Endothelial cell of umbilical vein (primary cell): Measurements from ENCODE around the gene TMPRSS7. TPM values are rescaled to one million over a fixed set of nuclear protein-coding genes. Genes with fewer than 3 reads are reported as not detected.

Source experiments
- BruUV-seq: library from RNA; stranded (reverse); fragments of 400-500 nt; replicated peaks from 2 replicates; lab custom pipeline; 2021; lab: Mats Ljungman, UMichigan
- CTCF ChIA-PET: fragments of 300-600, 350-600 bp; sonication (Branson Sonifier 250); formaldehyde crosslinking; loops from one replicate; lab custom pipeline; 2021; ENCODE audit warnings: antibody characterized with exemption, inconsistent platforms; lab: Charles Lee
- POLR2A ChIA-PET: fragments of 300-600, 350-600 bp; sonication (Branson Sonifier 250); formaldehyde crosslinking; loops from one replicate; lab custom pipeline; 2021; ENCODE audit warnings: antibody characterized with exemption, inconsistent platforms; lab: Charles Lee
- DNase-seq: peaks from one replicate; pipeline ENCODE4 v3.0.0-alpha.2; 2011; ENCODE audit warnings: low read depth, low spot score
- FAIRE-seq: peaks from 2 replicates; lab custom pipeline; 2011; peaks lifted over from hg19 to GRCh38; lab: Jason Lieb, UNC
- H2AFZ ChIP-seq: 2 replicates; pipeline ENCODE4 v1.6.0; 2012; ENCODE audit warnings: low read depth, low read length, control low read depth, inconsistent platforms
- H3K27ac ChIP-seq: 2 replicates; pipeline ENCODE4 v1.5.1; 2011; ENCODE audit warnings: low read depth, mild to moderate bottlenecking, control low read depth, low read length, moderate library complexity; ENCODE audit not compliant: insufficient read depth
- H3K27me3 ChIP-seq, 2 experiments: 2 replicates each; pipeline versions ENCODE4 v1.6.0 to v1.6.1; 2011; ENCODE audit warnings: low read length in 2 of 2, mixed read lengths in 1 of 2; ENCODE audit not compliant: control insufficient read depth in 2 of 2, insufficient read depth in 2 of 2
- H3K36me3 ChIP-seq, 2 experiments: 2 replicates in 1 of 2; 3 replicates in 1 of 2; pipeline ENCODE4 v1.5.1; 2011; ENCODE audit warnings: low read length in 2 of 2, mild to moderate bottlenecking in 1 of 2, moderate library complexity in 1 of 2; ENCODE audit not compliant: control insufficient read depth in 2 of 2, insufficient read depth in 2 of 2; ENCODE audit errors: extremely low read depth in 1 of 2
- H3K4me1 ChIP-seq: 3 replicates; pipeline ENCODE4 v1.5.1; 2011; ENCODE audit warnings: mild to moderate bottlenecking, low read length; ENCODE audit not compliant: control insufficient read depth, insufficient read depth; ENCODE audit errors: extremely low read depth
- H3K4me2 ChIP-seq: 2 replicates; pipeline ENCODE4 v1.6.1; 2011; ENCODE audit warnings: low read length, control low read depth, mixed read lengths; ENCODE audit not compliant: insufficient read depth
- H3K4me3 ChIP-seq, 3 experiments: fragments of 200-600 bp in 1 of 3; sonication (generic), shearing (Covaris generic) in 1 of 3; replicated peaks in 1 of 3; 2 replicates each; pipeline ENCODE4 v1.5.1; 2011 to 2016; ENCODE audit warnings: control low read depth in 3 of 3, low read length in 3 of 3, mild to moderate bottlenecking in 2 of 3, inconsistent platforms in 1 of 3, low read depth in 1 of 3, moderate library complexity in 1 of 3; ENCODE audit not compliant: insufficient read depth in 1 of 3
- H3K79me2 ChIP-seq: 2 replicates; pipeline ENCODE4 v1.6.0; 2012; ENCODE audit warnings: low read length, inconsistent platforms; ENCODE audit not compliant: control insufficient read depth, insufficient read depth
- H3K9ac ChIP-seq: replicated peaks from 2 replicates; pipeline ENCODE3; 2011; ENCODE audit warnings: low read length, control low read depth; ENCODE audit not compliant: insufficient read depth; ENCODE audit errors: extremely low read depth
- H3K9me1 ChIP-seq: replicated peaks from 3 replicates; pipeline ENCODE4 v1.6.0; 2011; ENCODE audit warnings: mild to moderate bottlenecking, low read length; ENCODE audit not compliant: control insufficient read depth, insufficient read depth; ENCODE audit errors: extremely low read depth
- H3K9me3 ChIP-seq: replicated peaks from 2 replicates; pipeline ENCODE4 v1.5.1; 2012; ENCODE audit warnings: low read length, inconsistent platforms; ENCODE audit not compliant: control insufficient read depth, insufficient read depth
- H4K20me1 ChIP-seq: replicated peaks from 2 replicates; pipeline ENCODE3; 2011; ENCODE audit warnings: mild to moderate bottlenecking, low read length; ENCODE audit not compliant: control insufficient read depth, insufficient read depth; ENCODE audit errors: extremely low read depth
- EZH2 ChIP-seq: IDR thresholded peaks from 2 replicates; pipeline ENCODE4 v1.6.1; 2012; ENCODE audit warnings: borderline replicate concordance, low read depth, mild to moderate bottlenecking, moderate library complexity, low read length, inconsistent platforms; ENCODE audit not compliant: severe bottlenecking
- FOS ChIP-seq: IDR thresholded peaks from 2 replicates; pipeline ENCODE4 v1.6.1; 2011; ENCODE audit warnings: mild to moderate bottlenecking, low read length, moderate library complexity, borderline replicate concordance; ENCODE audit not compliant: insufficient read depth
- GATA2 ChIP-seq: IDR thresholded peaks from 2 replicates; pipeline ENCODE4 v1.7.0; 2011; ENCODE audit warnings: low read depth, mild to moderate bottlenecking, moderate library complexity, mixed read lengths, low read length; ENCODE audit not compliant: insufficient read length, insufficient read depth
- JUN ChIP-seq: IDR thresholded peaks from 2 replicates; pipeline ENCODE4 v1.6.1; 2011; ENCODE audit warnings: borderline replicate concordance, low read depth; ENCODE audit not compliant: insufficient read length, insufficient read depth
- MYC ChIP-seq: IDR thresholded peaks from one replicate; pipeline ENCODE4 v1.6.1; 2011; ENCODE audit warnings: mild to moderate bottlenecking, low read depth, low read length
- POLR2A ChIP-seq: IDR thresholded peaks from 2 replicates; pipeline ENCODE4 v1.6.1; 2012; ENCODE audit warnings: low read depth, mild to moderate bottlenecking, control low read depth, low read length
- POLR2AphosphoS5 ChIP-seq: IDR thresholded peaks from 2 replicates; pipeline ENCODE4 v1.6.1; 2012; ENCODE audit warnings: low read depth, mild to moderate bottlenecking, control low read depth, low read length, moderate library complexity; ENCODE audit not compliant: insufficient read depth
- dilution Hi-C: fragments of 300-500 bp; cut with MboI; formaldehyde crosslinking; loops from one replicate; pipeline ENCODE4 v1.15.0; 2019; ENCODE audit warnings: low sequenced_read_pairs; ENCODE audit not compliant: extremely low pct_ligation_motif_present
- intact Hi-C: fragments of 100-400 bp; cut with micrococcal nuclease; formaldehyde crosslinking; loops from one replicate; pipeline ENCODE4 v1.10.0; 2022
- polyA plus RNA-seq, 4 experiments: library from polyadenylated mRNA; depleted of rRNA in 3 of 4; stranded (reverse) in 3 of 4; unstranded in 1 of 4; fragments of >200 nt; gene quantifications; 2 replicates each; pipeline versions ENCODE4 v1.2.1 to v1.2.3, GENCODE V29; 2011 to 2012; ENCODE audit warnings: missing spikeins in 1 of 4
- total RNA-seq: library from RNA; stranded (reverse); gene quantifications from 2 replicates; pipeline ENCODE4 v1.2.3, GENCODE V29; 2021
- TF ChIP-seq, protein P1 (sequence below): IDR thresholded peaks from 2 replicates; pipeline ENCODE4 v1.6.1; 2011; ENCODE audit not compliant: insufficient read depth, insufficient read length
- TF ChIP-seq, protein P2 (sequence below), 2 donors: IDR thresholded peaks; 1 replicate in 1 of 2; 2 replicates in 1 of 2; pipeline ENCODE4 v1.5.1; 2011; ENCODE audit warnings: low read length in 2 of 2, mild to moderate bottlenecking in 2 of 2, moderate library complexity in 2 of 2, control low read depth in 1 of 2, inconsistent platforms in 1 of 2, low read depth in 1 of 2; ENCODE audit not compliant: insufficient read depth in 1 of 2; ENCODE audit errors: extremely low read depth in 1 of 2

Gene TMPRSS7
- total and polyA plus RNA-seq, 2 donors (not counting 3 experiments of a cell fraction or from before 2014, with no cell fraction given): not detected

DNA sequence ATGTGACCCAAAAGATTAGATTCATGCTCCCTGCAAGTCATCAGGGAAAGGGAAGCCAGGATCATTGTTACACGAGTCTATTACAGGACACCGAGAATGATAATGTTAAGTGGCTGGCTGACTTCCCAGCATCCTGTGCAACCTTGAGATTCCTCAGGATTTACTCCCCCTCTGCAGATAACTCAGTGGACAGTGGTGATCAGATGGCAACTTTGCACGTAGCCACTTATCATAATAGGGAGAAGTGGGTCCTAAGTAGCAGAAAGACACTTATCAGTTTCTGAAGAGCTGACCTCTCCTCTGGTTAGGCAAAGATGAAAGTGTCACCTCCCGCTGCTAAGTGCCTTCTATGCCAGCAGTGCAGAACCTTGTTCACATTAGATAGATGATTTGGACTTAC lies 6.7 kb upstream of the TMPRSS7 start:
- H3K9ac ChIP-seq: no peak overlapping the region
- dilution Hi-C loops: no loop called here

More for the DNA sequence above, 6.7 kb upstream of the TMPRSS7 start:
- Histone ChIP-seq H2AFZ (no peak overlapping the region), H3K79me2 (no peaks in the 10 kb centered on the region), H3K9me1 (no peaks in the 10 kb centered on the region), H3K27ac (no peak overlapping the region), H3K4me3 (no peak overlapping the region), H4K20me1 (no peaks in the 10 kb centered on the region), H3K4me2 (no peak overlapping the region), H3K9me3 (no peaks in the 10 kb centered on the region), H3K36me3 (no peaks in the 10 kb centered on the region), H3K27me3 (peaks cover 0 to 2% of the 10 kb centered on the region in 2 experiments), H3K4me1 (no peaks in the 10 kb centered on the region)
- no peak for TF ChIP-seq GATA2
- no peak for TF ChIP-seq JUN
- TF ChIP-seq EZH2: no peak
- no peak for TF ChIP-seq POLR2A
- no peak for TF ChIP-seq MYC
- TF ChIP-seq, protein P1, sequence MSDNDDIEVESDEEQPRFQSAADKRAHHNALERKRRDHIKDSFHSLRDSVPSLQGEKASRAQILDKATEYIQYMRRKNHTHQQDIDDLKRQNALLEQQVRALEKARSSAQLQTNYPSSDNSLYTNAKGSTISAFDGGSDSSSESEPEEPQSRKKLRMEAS: no peak
- TF ChIP-seq POLR2AphosphoS5: no peak
- TF ChIP-seq, protein P2, sequence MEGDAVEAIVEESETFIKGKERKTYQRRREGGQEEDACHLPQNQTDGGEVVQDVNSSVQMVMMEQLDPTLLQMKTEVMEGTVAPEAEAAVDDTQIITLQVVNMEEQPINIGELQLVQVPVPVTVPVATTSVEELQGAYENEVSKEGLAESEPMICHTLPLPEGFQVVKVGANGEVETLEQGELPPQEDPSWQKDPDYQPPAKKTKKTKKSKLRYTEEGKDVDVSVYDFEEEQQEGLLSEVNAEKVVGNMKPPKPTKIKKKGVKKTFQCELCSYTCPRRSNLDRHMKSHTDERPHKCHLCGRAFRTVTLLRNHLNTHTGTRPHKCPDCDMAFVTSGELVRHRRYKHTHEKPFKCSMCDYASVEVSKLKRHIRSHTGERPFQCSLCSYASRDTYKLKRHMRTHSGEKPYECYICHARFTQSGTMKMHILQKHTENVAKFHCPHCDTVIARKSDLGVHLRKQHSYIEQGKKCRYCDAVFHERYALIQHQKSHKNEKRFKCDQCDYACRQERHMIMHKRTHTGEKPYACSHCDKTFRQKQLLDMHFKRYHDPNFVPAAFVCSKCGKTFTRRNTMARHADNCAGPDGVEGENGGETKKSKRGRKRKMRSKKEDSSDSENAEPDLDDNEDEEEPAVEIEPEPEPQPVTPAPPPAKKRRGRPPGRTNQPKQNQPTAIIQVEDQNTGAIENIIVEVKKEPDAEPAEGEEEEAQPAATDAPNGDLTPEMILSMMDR (IDR thresholded peaks at IDR 0.05; ENCODE audit: extremely low read depth in 1 of 2, insufficient read depth in 1 of 2, low read depth in 1 of 2, low read length in 2 of 2): no peak
- TF ChIP-seq FOS: no peak
- no TSS peak for BruUV-seq
- POLR2A ChIA-PET: no interaction called here
- intact Hi-C loops: no loop called here
- DNase-seq (no peak), FAIRE-seq (no peak)
- CTCF ChIA-PET: interaction anchor here (1.2 kb wide), 2 partner anchors 14 to 16 kb away, joined by 4 to 5 read pairs; no protein-coding TSS in a partner anchor
